ENCODE measurements around the gene DNAJC12.
A peak's percentile ranks its signal among the peaks of the same experiment; 100 is the strongest.
"Not testable (repeated sequence)": the region's sequence is repeated elsewhere in the genome, so short reads cannot be mapped to it uniquely, and the experiment has no call there.

Gene DNAJC12

GRCh38 chr10:67858971-67859370 lies 21.0 kb upstream of the DNAJC12 start:
- FAIRE-seq (no peak), DNase-seq (ENCODE audit: insufficient read length, low spot score) (no peak)
- TF ChIP-seq POLR2A (IDR thresholded peaks at IDR 0.05; ENCODE audit: low read depth, low read length): no peak

DNA sequence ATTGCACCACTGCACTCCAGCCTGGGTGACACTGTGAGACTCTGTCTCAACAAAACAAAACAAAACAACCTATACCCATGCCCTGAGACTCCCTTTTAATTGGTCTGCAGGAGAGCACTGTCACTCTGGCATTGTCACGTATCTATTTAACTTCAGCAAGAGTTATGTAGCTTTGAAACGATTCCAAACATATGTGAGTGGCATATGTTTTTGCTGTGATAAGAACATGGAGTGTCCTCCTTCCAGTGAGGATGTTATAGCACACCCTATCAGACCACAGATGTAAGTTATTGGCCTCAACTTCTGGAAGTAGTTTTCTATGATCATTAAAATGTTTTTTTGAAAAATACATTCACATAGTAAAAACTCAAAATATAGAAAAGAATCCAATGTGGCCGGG lies 15.5 kb upstream of the DNAJC12 start:
- no peak for TF ChIP-seq POLR2A (IDR thresholded peaks at IDR 0.05; ENCODE audit: low read depth, low read length)
- FAIRE-seq: no peak
- no peak for DNase-seq (ENCODE audit: insufficient read length, low spot score)

DNA sequence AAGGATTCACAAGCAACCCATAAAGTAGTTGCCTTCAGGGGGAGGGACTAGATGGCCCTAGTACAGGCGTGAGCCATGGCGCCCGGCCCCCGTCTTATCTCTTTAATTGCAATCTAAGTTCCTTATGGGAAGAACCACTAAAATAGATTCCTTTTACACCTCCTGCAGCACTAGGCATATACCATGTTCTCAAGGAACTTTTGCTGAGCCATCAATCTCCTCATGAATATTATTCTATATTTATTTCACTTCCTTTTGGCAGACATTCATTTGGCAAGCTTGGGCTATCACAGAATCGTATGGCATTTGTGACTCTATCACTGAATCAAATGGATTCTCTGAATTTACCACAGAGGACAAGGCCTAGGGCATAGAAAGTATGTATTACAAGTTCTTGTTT lies 14.8 kb upstream of the DNAJC12 start:
- FAIRE-seq: no peak
- TF ChIP-seq POLR2A (IDR thresholded peaks at IDR 0.05; ENCODE audit: low read depth, low read length): no peak

GRCh38 chr10:67851186-67851585 lies 13.2 kb upstream of the DNAJC12 start:
- FAIRE-seq: no peak
- no peak for TF ChIP-seq POLR2A (IDR thresholded peaks at IDR 0.05; ENCODE audit: low read depth, low read length)
- no peak for DNase-seq (ENCODE audit: insufficient read length, low spot score)

More for the DNA sequence above, 14.8 kb upstream of the DNAJC12 start:
- no peak for DNase-seq (ENCODE audit: insufficient read length, low spot score)

GRCh38 chr10:67849331-67850011 lies 11.5 kb upstream of the DNAJC12 start:
- peak; percentile 18; the same call in 1 of the 2 replicates for TF ChIP-seq POLR2A (IDR thresholded peaks at IDR 0.05; ENCODE audit: low read depth, low read length)
- peak; percentile 95 for FAIRE-seq
- peak; percentile 91 for DNase-seq (ENCODE audit: insufficient read length, low spot score)

- FAIRE-seq (no peak), DNase-seq (ENCODE audit: insufficient read length, low spot score) (no peak)
- TF ChIP-seq POLR2A (IDR thresholded peaks at IDR 0.05; ENCODE audit: low read depth, low read length): no peak
Observed at GRCh38 chr10:67843284-67843683, 5.3 kb upstream of the DNAJC12 start.

- DNase-seq (ENCODE audit: insufficient read length, low spot score) (no peak), FAIRE-seq (no peak)
- no peak for TF ChIP-seq POLR2A (IDR thresholded peaks at IDR 0.05; ENCODE audit: low read depth, low read length)
Observed at GRCh38 chr10:67841737-67842136, 3.7 kb upstream of the DNAJC12 start.

DNA sequence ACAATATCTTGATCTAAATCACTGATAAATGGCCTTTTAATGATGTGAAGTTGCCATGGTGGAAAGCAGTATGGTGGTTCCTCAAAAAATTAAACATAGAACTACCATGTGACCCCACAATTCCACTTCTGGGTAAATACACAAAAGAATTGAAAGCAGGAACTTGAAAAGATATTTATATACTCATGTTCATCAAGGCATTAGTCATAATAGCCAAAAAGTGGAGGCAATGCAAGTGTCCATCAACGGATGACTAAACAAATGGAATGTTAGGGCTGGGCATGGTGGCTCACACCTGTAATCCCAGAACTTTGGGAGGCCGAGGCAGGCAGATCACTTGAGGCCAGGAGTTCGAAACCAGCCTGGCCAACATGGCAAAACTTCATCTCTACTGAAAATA lies 2.0 kb upstream of the DNAJC12 start:
- TF ChIP-seq POLR2A (IDR thresholded peaks at IDR 0.05; ENCODE audit: low read depth, low read length): no peak
- FAIRE-seq: no peak
- no peak for DNase-seq (ENCODE audit: insufficient read length, low spot score)

DNA sequence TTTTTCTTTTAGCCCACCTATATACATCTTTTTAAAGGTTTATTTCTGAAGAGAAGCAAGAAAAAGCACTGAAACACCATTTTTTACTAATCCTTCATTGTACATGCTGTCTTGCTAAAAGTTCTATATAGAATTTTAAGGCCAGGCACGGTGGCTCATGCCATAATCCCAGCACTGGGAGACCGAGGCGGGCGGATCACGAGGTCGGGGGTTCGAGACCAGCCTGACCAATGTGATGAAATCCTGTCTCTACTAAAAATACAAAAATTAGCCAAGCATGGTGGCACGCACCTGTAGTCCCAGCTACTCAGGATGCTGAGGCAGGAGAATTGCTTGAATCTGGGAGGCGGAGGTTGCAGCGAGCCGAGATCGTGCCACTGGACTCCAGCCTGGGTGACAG lies 1.5 kb upstream of the DNAJC12 start:
- FAIRE-seq; DNase-seq (ENCODE audit: insufficient read length, low spot score): not testable (repeated sequence)

DNA sequence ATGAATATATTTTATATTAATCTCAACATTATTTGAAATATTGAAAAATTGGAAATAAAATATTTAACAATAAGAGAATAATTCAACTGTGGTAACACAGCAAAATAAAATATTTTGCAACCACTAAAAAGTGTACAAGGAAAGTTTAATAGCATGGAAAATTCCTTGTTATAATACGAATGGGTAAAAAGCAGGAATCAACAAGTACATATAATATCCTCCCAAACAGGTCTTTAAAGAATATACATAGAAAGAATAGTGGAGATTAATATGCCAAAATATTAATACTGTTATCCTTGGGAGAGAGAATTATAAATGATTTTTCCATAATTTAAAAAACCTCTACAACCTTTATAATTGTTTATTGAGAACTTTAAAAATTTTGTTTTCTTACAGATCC lies 1.0 kb downstream of the DNAJC12 start:
- no peak for TF ChIP-seq POLR2A (IDR thresholded peaks at IDR 0.05; ENCODE audit: low read depth, low read length)
- DNase-seq (ENCODE audit: insufficient read length, low spot score): no peak
- FAIRE-seq: no peak

GRCh38 chr10:67836488-67836887 lies 1.5 kb downstream of the DNAJC12 start:
- FAIRE-seq (no peak), DNase-seq (ENCODE audit: insufficient read length, low spot score) (no peak)
- TF ChIP-seq POLR2A (IDR thresholded peaks at IDR 0.05; ENCODE audit: low read depth, low read length): no peak

- FAIRE-seq: peak; percentile 57
- DNase-seq (ENCODE audit: insufficient read length, low spot score): not testable (repeated sequence)
Observed at GRCh38 chr10:67835541-67836394, 2.2 kb downstream of the DNAJC12 start.

- TF ChIP-seq POLR2A (IDR thresholded peaks at IDR 0.05; ENCODE audit: low read depth, low read length): no peak
- FAIRE-seq (no peak), DNase-seq (ENCODE audit: insufficient read length, low spot score) (no peak)
Observed at GRCh38 chr10:67834375-67834774, 3.6 kb downstream of the DNAJC12 start.

DNA sequence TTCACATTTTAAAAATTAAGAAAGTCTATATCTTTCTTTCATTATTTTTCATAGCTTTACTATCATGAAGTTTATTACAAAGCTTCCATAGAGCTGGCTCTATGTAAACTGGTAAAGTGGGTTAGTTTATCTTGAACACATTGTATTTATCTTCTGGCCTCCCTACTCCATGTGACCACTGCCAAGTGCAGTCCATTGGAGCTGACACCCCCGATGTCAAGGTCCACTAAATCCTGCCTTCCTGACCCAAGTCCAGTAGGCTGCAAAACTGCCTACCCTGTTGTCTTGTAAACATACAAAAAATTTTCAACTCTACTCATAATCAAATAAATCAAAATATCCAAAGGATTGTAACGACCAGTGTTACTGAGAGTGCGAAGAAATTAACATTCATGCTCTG lies 10.2 kb downstream of the DNAJC12 start:
- TF ChIP-seq POLR2A (IDR thresholded peaks at IDR 0.05; ENCODE audit: low read depth, low read length): no peak
- no peak for FAIRE-seq
- no peak for DNase-seq (ENCODE audit: insufficient read length, low spot score)

GRCh38 chr10:67819768-67820204 lies 18.2 kb downstream of the DNAJC12 start:
- FAIRE-seq (peak; percentile 41), DNase-seq (ENCODE audit: insufficient read length, low spot score) (peak; percentile 33)
- TF ChIP-seq POLR2A (IDR thresholded peaks at IDR 0.05; ENCODE audit: low read depth, low read length): no peak

All from H54 (cell line).